ENCODE measurements around the gene DDX27. TPM values are rescaled to one million over a fixed set of nuclear protein-coding genes. Genes with fewer than 3 reads are reported as not detected.

Gene DDX27
- total RNA-seq, 1 experiment from 2014 or later = 80.8 TPM

GRCh38 chr20:49270736-49271135 is 51.5 kb downstream of the DDX27 start:
- no peak overlapping the region for H3K4me3 ChIP-seq (ENCODE audit: low read length)

DNA sequence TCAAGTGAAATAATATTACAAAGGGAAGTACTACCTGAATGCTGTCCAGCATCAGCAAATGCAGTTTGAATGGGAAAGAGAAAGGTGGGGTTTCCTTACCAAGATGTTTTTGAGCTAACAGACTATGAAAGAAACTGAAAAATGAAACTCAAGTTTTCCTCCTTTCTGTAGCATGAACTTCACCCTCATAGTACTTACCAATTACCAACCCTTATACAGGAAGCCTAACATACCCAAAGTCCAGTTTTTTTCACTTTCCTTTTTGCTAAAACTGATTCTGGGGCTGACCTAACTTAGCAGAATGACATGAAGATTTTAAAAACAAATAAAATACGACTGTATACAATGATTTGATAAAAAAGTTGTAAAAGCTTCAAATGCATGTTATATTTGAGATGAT is 53.4 kb downstream of the DDX27 start:
- POLR2A ChIA-PET (ENCODE audit: unreplicated experiment) = no interaction called here
- H2AFZ ChIP-seq (ENCODE audit: low read length) = no peak overlapping the region

More at GRCh38 chr20:49270736-49271135, 51.5 kb downstream of the DDX27 start:
- BruUV-seq (replicated peaks) = no TSS peak
- H3K4me1 ChIP-seq (ENCODE audit: insufficient read depth, low read length) = peaks cover 11% of the 10 kb centered on the region
- ChIA-PET POLR2A (ENCODE audit: unreplicated experiment) (interaction anchor here (0.5 to 0.8 kb wide), 2 partner anchors 8 to 11 kb away, joined by 3 to 6 read pairs; no protein-coding TSS in a partner anchor), CTCF (no interaction called here)
- no peak overlapping the region for H3K9ac ChIP-seq (ENCODE audit: low read length)
- no peaks in the 10 kb centered on the region for H3K27me3 ChIP-seq (ENCODE audit: low read length)
- intact Hi-C loops (cut with micrococcal nuclease) = no loop called here
- no peak for ATAC-seq
- H3K9me2 ChIP-seq (replicated peaks; ENCODE audit: low read length) = no peaks in the 10 kb centered on the region
- H3F3A ChIP-seq (ENCODE audit: low read length, unreplicated experiment) = no peaks in the 10 kb centered on the region
- H3K4me2 ChIP-seq (ENCODE audit: low read length) = no peak overlapping the region
- DNase-seq = no peak
- peaks cover 76% of the 10 kb centered on the region for H3K79me2 ChIP-seq (ENCODE audit: low read length)
- H3K36me3 ChIP-seq (ENCODE audit: low read depth, low read length) = peaks cover 46% of the 10 kb centered on the region
- H4K20me1 ChIP-seq (ENCODE audit: low read length) = peaks cover 26% of the 10 kb centered on the region
- no peak overlapping the region for H2AFZ ChIP-seq (ENCODE audit: low read length)
- no peak for TF ChIP-seq EZH2phosphoT487 (IDR thresholded peaks at IDR 0.05; ENCODE audit: borderline replicate concordance, low read length)
- no peak for TF ChIP-seq EZH2 (IDR thresholded peaks at IDR 0.05; ENCODE audit: low read length, unreplicated experiment)
- no peak for TF ChIP-seq CTCF (conservative IDR thresholded peaks at IDR 0.05; ENCODE audit: low read depth, low read length)
- H3K27ac ChIP-seq (ENCODE audit: low read length) = no peak overlapping the region
- H3K9me3 ChIP-seq (ENCODE audit: low read length) = no peaks in the 10 kb centered on the region

More for the DNA sequence above, 53.4 kb downstream of the DDX27 start:
- peaks cover 44% of the 10 kb centered on the region for H3K36me3 ChIP-seq (ENCODE audit: low read depth, low read length)
- H3K27me3 ChIP-seq (ENCODE audit: low read length) = no peaks in the 10 kb centered on the region
- H3K27ac ChIP-seq (ENCODE audit: low read length) = no peak overlapping the region
- H3K9me3 ChIP-seq (ENCODE audit: low read length) = no peaks in the 10 kb centered on the region
- no peak for TF ChIP-seq EZH2phosphoT487 (IDR thresholded peaks at IDR 0.05; ENCODE audit: borderline replicate concordance, low read length)
- no peak for TF ChIP-seq EZH2 (IDR thresholded peaks at IDR 0.05; ENCODE audit: low read length, unreplicated experiment)
- TF ChIP-seq CTCF (conservative IDR thresholded peaks at IDR 0.05; ENCODE audit: low read depth, low read length) = no peak
- H3K79me2 ChIP-seq (ENCODE audit: low read length) = peaks cover 77% of the 10 kb centered on the region
- intact Hi-C loops (cut with micrococcal nuclease) = no loop called here
- BruUV-seq (replicated peaks) = no TSS peak
- no peak overlapping the region for H3K9ac ChIP-seq (ENCODE audit: low read length)
- DNase-seq (no peak), ATAC-seq (no peak)
- no peak overlapping the region for H3K4me2 ChIP-seq (ENCODE audit: low read length)
- H3K9me2 ChIP-seq (replicated peaks; ENCODE audit: low read length) = no peaks in the 10 kb centered on the region
- CTCF ChIA-PET = no interaction called here
- H3K4me1 ChIP-seq (ENCODE audit: insufficient read depth, low read length) = peaks cover 23% of the 10 kb centered on the region
- peaks cover 18% of the 10 kb centered on the region for H4K20me1 ChIP-seq (ENCODE audit: low read length)
- H3F3A ChIP-seq (ENCODE audit: low read length, unreplicated experiment) = no peaks in the 10 kb centered on the region
- H3K4me3 ChIP-seq (ENCODE audit: low read length) = no peak overlapping the region
